Left renal cortex interstitium (tissue), 4 donors: ENCODE data around the gene ULK3. TPM values are rescaled to one million over a fixed set of nuclear protein-coding genes. Genes with fewer than 3 reads are reported as not detected.

ENCODE experiments used
- DNase-seq, 4 donors: peaks; one replicate each; pipeline ENCODE4 v3.0.0-alpha.2; 2013; ENCODE audit warnings: low read depth in 4 of 4, low spot score in 2 of 4, missing footprints in 1 of 4
- polyA plus RNA-seq, 4 donors: library from polyadenylated mRNA; unstranded; fragments of 120-200 nt; gene quantifications; one replicate each; pipeline ENCODE4 v1.2.1, GENCODE V29; 2013; ENCODE audit not compliant: insufficient read length in 4 of 4

The ULK3 gene
- polyA plus RNA-seq, 4 donors = 30.5 to 36.2 (median 33.7) TPM

DNA sequence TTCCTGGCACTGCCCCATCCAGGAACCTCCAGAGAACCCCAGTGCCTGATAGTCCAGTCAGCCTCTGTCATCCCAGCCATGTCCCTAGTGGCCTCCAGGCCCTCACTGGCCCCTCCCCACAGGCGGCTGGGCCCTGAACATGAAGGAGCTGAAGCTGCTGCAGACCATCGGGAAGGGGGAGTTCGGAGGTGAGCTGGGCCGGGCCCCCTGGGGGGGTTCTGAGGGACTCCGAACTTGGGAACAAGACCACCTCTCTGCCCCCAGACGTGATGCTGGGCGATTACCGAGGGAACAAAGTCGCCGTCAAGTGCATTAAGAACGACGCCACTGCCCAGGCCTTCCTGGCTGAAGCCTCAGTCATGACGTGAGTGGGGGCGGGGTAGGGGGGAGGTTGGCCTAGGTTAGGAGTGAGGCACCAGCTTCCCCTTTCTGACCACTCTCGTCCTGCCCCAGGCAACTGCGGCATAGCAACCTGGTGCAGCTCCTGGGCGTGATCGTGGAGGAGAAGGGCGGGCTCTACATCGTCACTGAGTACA is 42.3 kb downstream of the ULK3 start:
- no peak for DNase-seq

DNA sequence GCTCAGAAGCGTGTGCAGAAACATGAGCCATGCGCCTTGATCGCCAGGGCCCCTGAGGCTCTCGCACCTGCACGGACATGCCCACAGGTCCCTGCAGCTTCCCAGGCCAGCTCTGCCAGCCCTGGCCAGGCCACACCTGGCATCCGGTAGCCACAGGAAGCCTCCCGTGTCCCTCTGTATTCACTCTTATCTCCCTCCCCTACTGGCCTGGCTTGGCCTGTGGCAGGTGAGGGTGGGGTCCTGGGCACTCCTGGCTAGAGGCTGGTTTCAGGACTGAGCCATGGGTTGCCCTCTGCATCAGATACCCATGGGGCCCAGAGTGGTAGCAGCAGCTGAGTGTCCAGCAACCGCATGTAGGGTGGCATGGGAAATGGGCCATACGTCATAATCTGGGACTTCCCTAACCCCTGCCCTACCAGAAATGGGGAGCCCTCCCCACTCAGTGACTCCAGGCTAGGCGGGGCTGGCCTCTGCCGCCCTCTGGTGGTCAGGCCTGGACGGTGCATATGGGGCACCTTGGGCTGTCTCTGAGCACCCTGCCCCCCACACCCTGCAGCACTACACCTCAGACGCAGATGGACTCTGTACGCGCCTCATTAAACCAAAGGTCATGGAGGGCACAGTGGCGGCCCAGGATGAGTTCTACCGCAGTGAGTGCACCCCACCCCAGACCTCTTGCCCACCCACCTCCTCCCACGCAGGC is 42.9 kb downstream of the ULK3 start:
- no peak for DNase-seq

DNA sequence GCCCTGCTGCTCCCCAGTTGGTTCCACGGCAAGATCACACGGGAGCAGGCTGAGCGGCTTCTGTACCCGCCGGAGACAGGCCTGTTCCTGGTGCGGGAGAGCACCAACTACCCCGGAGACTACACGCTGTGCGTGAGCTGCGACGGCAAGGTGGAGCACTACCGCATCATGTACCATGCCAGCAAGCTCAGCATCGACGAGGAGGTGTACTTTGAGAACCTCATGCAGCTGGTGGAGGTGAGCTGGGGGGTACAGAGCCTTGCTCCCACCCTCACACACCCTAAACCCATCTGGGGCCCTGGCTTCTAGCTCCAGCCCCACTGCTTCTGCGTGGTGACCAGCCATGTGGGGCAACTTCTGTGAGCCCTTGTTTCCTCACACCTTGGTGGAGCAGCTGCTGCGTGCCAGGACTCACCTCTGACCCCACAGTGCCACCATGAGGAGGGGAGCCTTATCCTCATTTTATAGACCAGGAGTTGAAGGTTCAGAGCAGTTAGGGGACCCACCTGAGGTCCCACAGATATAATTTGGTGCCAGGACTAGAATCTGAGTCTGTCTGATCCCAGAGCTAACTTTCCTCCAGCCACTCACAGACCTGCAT is 43.6 kb downstream of the ULK3 start:
- no peak for DNase-seq

DNA sequence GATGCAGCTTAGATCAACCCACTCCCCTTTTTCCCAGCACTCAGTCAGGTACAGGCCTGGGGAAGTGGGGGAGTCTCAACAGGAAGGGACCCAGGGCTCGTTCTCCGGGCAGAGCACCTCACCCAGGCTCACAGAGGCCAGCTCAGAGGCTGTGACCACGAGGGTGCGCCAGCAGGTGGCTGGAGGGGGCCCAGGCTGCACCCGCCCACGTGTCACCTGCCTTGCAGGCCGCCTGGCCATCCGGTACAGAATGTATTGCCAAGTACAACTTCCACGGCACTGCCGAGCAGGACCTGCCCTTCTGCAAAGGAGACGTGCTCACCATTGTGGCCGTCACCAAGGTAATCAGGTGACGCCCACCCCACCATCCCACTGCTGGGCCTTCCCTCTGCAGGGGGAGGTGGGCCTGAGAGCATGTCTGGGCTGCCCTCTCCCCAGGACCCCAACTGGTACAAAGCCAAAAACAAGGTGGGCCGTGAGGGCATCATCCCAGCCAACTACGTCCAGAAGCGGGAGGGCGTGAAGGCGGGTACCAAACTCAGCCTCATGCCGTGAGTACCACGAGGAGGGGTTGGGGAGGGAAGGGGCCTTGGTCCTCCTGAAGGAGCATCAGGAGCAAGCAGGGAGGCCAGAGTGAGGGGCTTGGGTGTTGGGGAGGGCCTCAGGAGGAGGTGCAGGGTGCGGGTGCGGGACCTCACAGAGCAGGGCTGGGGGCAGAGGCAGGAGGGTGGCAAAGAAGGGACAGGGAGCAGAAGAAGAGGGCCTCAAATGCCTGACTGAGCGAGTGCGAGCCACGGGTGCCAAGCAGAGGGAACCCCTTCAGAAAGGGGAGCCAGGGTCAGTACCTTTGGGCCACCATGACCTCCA is 44.3 kb downstream of the ULK3 start:
- no peak for DNase-seq

DNA sequence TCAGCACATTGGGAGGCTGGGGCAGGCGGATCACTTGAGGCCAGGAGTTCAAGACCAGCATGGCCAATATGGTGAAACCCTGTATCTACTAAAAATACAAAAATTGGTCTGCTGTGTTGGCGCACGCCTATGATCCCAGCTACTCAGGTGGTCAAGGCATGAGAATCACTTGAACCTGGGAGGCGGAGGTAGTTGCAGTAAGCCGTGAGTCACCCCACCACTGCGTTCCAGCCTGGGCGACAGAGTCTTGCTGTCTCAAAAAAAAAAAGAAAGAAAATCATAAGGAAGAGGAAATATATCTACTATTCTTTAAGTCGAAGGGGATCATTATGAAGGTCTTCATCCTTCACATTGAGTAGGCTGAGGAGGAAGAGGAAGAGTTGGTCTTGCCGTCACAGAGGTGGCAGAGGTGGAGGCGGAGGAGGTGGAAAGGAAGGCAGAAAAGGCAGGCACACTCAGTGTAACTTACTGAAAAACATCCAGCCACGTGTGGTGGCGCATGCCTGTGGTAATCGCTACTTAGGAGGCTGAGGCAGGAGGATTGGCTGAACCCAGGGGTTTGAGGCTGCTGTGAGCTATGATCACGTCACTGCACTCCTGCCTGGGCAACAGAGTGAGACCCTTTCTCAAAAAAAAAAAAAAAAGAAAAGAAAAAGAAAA is 46.9 kb downstream of the ULK3 start:
- no peak for DNase-seq

DNA sequence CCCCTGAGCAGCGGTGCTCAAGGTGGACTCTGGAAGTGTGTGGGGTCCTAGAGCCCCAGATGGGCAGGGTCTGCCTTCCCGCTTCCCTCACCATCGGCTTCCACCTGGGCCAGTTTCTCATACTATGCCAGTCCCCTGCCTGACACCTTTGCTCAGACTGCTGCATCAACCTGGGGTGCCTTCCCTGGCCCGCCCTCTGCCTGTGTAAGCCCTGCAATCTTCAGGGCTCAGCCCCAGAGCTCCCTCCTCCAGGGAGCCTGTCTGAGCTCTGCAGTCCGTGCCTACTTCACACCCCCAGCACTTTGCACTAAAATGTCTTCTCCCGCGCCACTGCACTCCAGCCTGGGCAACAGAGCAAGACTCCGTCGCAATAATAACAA is 48.0 kb downstream of the ULK3 start:
- DNase-seq = no peak

DNA sequence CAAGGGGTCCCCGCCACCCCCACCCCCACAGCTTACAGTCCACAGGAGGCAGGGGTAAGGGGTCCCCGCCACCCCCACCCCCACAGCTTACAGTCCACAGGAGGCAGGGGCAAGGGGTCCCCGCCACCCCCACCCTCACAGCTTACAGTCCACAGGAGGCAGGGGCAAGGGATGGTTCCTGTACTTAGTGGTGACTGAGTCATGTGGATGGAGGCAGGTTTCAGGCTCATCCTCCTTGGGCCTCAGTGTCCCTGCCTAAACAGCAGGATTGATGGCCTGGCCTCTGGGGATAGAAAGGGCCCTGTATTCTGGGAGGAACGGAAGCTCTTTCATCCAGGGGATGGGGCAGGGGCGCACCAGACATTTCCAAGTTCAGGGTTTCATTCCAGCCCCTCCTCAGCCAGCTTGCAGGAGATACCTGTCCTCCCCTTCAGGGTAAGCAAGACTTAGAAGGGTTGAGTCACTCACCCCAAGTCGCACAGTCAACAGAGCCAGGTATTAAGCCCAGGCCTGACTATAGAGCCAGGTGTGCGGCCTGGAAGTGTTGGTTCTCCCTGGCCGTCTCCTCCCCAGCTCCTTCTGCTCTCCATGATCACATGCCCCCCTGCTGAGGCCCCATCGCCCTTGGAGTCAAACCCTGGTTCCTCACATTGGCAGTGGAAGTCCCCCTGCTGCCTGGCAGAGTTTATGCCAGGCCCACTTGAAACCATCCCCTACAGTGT is 48.5 kb downstream of the ULK3 start:
- no peak for DNase-seq

DNA sequence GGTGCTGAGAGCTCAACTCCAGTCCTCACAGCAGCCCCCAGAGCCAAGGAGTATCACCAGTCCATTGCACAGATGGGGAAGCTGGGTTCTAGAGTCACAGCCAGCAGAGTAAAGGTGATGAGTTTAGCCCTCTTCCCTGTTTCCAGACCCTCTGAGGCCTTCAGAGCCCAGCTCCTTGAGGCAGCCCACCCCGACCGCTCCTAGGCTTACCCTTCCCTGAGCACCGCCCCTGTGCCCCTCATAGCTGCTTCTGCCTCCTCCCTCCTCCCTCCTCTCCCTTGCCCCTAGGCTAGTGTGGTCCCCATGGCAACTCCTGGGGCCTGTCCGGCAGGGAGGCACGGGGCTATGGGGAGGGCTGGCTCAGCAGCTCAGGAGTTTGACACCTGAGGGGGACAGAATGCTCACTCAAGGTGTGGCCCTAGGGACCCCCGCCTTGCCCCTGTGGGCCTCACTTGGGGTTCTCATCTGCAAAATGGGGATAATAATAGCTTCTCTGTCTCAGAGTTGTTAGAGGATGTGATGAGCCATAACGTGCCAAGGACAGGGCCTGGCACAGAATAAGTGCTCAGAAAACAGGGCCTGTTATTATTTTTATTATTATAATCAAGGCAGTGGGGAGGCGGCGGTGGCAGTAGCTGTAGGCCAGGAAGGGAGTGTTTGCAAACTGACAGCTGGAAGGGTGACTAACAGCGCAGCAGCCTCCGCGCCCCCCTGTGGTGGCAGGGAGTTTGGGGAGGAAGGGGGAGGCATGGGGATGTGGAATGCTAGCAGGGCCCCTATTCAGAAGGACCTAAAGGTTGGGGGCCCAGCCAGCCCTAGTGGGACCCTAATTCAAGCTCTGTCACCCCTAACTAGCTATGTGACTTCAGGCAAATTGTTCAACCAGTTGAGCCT is 49.6 kb downstream of the ULK3 start:
- DNase-seq = no peak

DNA sequence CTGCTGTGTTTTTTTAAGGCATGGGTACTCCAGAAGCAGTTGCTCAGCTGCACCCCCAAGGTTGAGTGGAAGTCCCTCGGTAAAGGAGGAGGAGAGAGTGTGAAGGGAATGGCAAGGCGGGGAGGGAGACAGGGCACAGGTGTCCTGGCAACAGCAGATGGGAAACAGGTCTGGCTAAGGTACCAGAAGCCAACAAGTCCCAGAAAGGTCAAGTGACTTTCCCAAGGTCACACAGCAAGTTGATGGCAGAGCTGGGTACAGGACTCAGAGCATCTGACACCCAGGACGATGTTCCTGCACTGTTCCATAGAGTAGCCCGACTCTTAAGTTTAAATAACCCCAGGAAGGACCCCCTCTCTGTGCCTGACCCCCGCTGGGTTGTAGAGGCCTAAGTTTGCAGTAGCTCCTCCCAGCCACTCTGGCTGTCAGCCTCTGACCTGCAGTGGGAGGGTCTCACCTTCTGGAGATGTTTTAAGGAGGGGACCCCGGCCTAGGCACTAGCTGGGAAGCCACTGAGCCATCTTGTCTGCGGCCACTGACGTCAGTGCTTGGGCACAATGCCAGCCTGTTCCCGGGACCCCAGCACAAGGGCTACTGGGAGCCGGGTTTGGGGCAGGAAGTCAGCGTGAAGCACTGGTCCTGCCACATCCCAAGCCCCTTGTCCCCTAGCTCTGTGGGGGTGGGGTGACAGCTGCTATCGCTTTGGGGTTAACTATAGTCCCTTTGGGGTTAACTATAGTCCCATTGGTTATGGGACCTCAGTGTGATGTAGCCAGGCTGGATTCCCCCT is 50.5 kb downstream of the ULK3 start:
- no peak for DNase-seq

DNA sequence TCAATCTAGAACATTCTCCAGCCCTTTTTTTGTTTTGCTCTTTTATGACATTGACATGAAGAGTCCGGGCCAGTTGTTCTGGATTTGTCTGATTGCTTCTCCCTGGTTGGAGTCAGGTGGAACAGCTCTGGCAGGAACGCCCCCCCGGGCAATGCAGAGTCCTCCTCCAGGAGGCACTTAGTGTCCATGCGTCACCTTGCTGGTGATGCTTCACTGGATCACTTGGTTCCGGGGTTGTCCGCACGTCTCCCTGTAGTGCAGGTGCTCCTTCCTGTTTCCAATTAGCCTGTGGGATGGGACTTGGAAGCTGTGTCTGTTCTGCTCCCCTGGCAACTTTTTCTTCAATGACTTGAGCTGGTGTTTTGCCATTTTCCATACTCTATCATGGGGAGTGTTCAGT is 51.3 kb downstream of the ULK3 start:
- no peak for DNase-seq

DNA sequence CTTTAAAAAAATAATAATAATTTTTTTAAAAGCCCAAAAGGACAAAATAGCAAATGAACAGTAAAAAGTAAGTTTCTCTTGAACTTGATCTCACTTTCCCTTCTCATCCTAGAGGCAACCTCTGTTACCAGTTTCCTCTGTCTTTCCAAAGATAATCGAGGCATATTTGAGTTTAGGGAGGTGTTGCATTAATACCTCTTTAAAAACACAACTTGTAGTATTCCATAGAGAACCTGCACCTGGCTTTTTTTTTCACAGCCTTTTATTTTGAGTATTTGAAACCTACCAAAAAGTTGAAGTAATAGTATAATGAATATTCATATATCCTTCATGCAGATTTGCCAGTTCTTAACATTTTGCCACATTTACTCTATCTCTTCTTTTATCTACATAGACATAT is 51.9 kb downstream of the ULK3 start:
- no peak for DNase-seq

DNA sequence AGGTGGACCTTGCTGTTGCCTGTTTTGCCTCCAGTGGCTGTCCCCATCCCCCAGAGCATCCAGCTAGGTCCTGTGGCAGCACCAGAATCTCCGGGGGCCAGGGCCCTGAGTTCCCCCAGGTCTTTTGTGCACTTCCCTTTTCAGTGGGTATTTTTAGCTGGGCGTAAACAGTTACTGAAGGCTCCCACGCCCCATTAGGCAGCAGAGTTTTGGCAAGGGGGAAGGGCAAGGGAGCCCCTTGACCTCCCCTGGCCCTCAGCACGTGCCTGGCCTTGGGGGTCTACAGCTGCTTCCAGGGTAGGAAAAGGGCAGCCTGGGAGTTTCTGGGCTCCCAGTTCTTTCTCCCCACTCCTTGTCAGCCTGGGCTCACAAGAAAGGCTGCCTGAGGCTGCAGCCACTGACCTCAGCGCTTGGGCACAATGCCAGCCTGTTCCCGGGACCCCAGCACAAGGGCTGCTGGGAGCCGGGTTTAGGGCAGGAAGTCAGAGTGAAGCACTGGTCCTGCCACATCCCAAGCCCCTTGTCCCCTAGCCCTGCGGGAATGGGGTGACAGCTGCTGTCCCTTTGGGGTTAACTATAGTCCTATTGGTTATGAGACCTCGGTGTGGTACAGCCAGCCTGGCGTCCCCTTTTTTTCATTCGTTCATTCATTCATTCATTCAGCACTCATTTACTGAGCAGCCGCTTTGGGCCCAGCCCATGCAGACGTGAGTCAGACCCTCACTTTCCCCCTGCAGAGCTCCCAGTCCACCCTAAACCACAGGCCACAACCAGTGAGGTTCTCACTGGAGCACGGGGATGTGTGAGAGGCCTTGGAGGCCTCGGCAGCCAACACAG is 52.7 kb downstream of the ULK3 start:
- no peak for DNase-seq

DNA sequence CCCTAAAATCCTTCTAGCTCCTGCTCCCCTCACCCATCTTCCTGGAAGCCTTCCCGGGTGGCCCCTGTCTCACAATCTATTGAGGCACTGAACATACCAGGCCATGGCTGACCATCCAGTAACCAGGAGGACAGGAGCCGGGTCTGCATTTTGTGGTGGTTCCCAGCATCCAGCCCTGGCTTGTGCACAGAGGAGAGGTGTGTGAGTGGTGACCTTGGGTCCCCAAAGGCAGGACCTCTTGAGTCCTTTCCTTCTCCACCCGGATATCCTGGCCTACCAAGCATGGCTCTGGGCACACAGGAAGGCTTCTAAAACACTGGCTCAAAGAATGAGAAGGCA is 53.2 kb downstream of the ULK3 start:
- DNase-seq = no peak

DNA sequence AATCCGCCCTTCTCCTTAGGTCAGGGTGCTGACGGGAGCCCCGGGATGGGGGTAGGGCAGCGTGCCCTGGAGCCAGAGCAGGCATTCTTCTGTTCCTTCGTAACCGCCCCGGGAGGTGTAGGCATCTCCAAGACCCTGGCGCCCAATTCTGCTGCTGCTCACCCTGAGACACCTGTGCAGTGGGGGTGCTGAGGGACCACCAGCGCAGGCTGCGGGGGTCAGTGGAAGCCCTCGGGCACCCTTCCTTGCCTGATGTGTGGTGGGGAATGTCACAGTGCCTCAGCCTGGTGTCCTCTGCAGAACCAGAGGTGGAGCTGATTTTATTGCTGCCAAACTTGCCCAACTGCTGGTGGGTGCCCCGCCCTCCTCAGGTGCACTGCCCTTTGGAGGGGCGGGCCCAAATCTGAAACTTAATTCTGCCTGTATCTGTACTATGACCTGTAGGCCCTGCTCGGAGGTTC is 53.8 kb downstream of the ULK3 start:
- no peak for DNase-seq

DNA sequence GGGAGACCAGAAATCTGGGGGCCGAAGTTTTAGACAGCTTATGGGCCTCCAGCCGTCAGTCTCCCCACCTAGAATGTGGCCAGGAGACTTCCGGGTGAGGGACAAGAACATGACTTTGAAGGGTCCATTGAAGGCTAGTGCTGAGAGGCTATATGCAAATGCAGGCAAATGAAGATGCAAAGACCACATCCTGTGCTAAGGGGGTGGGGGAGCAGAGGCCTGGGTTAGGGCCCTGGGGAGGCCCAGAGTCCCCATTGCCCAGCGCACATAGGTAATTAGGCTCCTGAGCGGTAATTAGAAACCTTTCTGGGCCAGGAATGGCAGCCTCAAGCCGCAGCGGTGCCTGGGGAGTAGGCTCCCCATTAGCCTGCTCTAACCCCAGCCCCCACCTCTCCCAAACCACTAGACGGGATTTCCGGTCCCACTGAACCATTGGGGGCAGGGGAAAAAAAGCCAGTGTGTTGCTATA is 54.2 kb downstream of the ULK3 start:
- DNase-seq = no peak

DNA sequence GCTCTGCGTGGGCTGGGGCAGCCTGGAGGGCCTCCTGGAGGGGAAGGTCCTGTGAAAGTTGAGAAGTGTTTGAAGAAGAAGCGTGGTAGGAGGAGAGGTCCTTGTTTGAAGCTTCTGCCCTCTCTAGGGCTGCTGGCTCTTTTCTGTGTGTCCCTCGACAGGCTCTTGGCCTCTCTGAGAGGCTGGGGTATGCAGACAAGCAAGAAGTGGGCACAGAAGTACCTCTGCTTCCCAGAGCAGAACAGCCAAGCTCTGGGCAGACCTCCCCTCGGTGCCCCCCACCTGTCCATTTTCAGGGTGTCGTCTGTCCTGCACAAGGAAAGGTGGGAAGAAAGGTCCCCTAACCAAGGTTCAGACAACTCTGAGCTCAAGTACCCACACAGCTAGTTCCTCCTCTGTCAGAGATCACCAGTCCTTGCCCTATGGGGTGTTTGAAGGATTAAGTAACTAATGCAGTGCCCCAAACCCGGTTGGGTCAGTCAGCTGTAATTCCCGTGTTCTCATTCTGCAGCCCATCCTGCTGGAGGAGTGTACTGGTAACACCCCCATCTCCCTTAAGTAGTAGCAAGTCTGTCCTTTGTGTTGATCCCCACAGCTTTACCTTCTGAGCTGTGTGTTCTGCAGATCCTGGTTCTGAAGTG is 54.8 kb downstream of the ULK3 start:
- DNase-seq = no peak
